LNCAP (cell line): ENCODE data around the gene TULP4.

Experiments
- TF ChIP-seq, protein P1 (sequence below): fragments of 450-650 bp; IDR thresholded peaks from 2 replicates; pipeline ENCODE4 v1.5.1; 2017; ENCODE audit warnings: mild to moderate bottlenecking

Gene TULP4

DNA sequence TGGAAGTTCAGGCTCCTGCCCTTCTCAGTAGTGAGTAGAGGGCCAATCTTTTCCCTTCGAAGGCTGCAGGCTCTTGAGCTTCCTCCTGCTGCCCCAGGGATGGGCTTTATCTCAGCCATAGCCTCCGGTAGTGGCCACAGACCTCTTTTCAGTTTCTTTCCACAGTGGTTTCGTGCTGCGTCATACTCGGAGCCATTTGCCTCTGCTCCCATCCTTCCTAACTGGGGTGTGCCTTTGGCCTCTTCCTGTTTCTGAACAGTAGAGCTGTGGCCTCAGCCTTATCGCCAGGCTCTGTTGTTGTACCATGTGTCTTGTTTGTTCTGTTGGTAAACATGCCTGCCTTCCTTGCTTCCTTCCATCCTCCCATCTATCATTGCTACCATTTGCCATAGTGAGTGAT, 54.1 kb downstream of the TULP4 start:
- TF ChIP-seq, protein P1, sequence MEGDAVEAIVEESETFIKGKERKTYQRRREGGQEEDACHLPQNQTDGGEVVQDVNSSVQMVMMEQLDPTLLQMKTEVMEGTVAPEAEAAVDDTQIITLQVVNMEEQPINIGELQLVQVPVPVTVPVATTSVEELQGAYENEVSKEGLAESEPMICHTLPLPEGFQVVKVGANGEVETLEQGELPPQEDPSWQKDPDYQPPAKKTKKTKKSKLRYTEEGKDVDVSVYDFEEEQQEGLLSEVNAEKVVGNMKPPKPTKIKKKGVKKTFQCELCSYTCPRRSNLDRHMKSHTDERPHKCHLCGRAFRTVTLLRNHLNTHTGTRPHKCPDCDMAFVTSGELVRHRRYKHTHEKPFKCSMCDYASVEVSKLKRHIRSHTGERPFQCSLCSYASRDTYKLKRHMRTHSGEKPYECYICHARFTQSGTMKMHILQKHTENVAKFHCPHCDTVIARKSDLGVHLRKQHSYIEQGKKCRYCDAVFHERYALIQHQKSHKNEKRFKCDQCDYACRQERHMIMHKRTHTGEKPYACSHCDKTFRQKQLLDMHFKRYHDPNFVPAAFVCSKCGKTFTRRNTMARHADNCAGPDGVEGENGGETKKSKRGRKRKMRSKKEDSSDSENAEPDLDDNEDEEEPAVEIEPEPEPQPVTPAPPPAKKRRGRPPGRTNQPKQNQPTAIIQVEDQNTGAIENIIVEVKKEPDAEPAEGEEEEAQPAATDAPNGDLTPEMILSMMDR: no peak

- TF ChIP-seq, protein P1: no peak
Measured at GRCh38 chr6:158367816-158368215, 55.6 kb downstream of the TULP4 start.

DNA sequence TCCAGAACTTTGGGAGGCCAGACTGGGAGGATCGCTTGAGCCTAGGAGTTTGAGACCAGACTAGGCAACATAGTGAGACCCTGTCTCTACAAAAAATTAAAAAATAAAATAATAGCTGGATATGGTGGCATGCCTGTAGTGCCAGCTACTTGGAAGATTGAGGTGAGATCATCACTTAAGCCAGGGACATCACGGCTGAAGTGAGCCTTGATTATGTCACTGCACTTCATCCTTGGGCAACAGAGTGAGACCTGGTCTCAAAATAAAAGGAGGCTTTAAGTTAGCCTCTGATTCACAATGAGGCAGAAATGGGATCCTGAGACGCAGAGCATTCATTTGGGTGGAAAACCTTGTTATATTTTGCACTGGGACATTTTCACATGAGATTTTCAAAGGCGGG, 57.0 kb downstream of the TULP4 start:
- TF ChIP-seq, protein P1: no peak

DNA sequence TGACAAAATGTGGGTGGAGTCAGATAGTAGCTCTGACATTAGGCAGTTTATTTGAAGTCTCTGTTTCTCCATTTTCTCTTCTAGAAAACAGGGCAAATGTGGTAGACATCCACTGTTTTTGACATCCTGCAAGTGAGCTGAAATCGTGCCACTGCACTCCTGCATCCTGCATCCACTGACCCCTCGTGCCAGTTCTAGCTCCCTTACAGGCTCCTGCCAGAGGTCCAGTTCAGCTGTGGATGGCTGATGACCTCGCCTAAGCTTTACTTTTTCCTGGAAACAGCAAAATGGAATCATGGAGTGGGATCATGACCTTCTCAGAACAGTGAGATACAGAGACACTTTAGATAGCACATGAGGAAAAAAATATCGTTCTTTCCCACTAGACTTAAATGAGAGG, 58.5 kb downstream of the TULP4 start:
- TF ChIP-seq, protein P1: no peak

- TF ChIP-seq, protein P1: no peak
Measured at GRCh38 chr6:158371261-158371660, 59.0 kb downstream of the TULP4 start.

GRCh38 chr6:158372574-158372973, 60.3 kb downstream of the TULP4 start:
- TF ChIP-seq, protein P1: no peak

GRCh38 chr6:158373214-158373613, 60.9 kb downstream of the TULP4 start:
- TF ChIP-seq, protein P1: no peak

DNA sequence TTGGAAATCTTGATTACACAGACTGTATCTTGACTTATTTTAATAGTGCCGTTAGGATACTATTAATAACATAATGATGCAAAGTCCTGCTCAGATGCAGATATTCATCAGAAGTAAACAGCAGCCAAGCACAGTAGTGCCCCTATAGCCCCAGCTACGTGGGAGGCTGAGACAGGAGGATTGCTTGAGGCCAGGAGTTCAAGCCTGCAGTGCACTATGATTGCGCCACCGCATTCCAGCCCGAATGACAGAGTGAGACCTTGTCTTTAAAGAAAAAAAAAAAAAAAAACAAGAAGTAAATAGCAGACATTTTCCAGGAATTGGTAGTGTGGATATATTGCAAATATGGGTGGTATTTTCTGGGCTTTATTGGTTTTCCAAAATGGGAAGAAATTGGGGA, 61.8 kb downstream of the TULP4 start:
- TF ChIP-seq, protein P1: no peak
